ENCODE results near the gene SPOCK2. TPM values are rescaled to one million over a fixed set of nuclear protein-coding genes. Genes with fewer than 3 reads are reported as not detected.

The SPOCK2 gene
- total and polyA plus RNA-seq, 2 donors (not counting 3 experiments of a cell fraction or from before 2014, with no cell fraction given), result 0.40 to 1.1 TPM

- DNase-seq (ENCODE audit: low read depth, low spot score) (no peak), FAIRE-seq (no peak)
- Histone ChIP-seq H3K9me3 (replicated peaks; ENCODE audit: control insufficient read depth, insufficient read depth, low read length) (no peaks in the 10 kb centered on the region), H3K27ac (ENCODE audit: insufficient read depth, low read depth, low read length) (no peak overlapping the region), H3K4me1 (ENCODE audit: control insufficient read depth, extremely low read depth, insufficient read depth, low read length) (no peaks in the 10 kb centered on the region), H3K79me2 (ENCODE audit: control insufficient read depth, insufficient read depth, low read length) (no peaks in the 10 kb centered on the region), H3K9ac (replicated peaks; ENCODE audit: extremely low read depth, insufficient read depth, low read length) (no peak overlapping the region), H3K9me1 (replicated peaks; ENCODE audit: control insufficient read depth, extremely low read depth, insufficient read depth, low read length) (no peaks in the 10 kb centered on the region), H4K20me1 (replicated peaks; ENCODE audit: control insufficient read depth, extremely low read depth, insufficient read depth, low read length) (no peaks in the 10 kb centered on the region), H3K36me3 (ENCODE audit: control insufficient read depth in 2 of 2, extremely low read depth in 1 of 2, insufficient read depth in 2 of 2, low read length in 2 of 2) (peaks cover 0 to 2% of the 10 kb centered on the region in 2 experiments), H3K27me3 (ENCODE audit: control insufficient read depth in 2 of 2, insufficient read depth in 2 of 2, low read length in 2 of 2) (no peaks in the 10 kb centered on the region), H3K4me2 (ENCODE audit: insufficient read depth, low read length) (no peak overlapping the region), H3K4me3 (replicated peaks in 1 of 3; ENCODE audit: insufficient read depth in 1 of 3, low read depth in 1 of 3, low read length in 3 of 3) (no peak overlapping the region), H2AFZ (ENCODE audit: low read depth, low read length) (no peak overlapping the region)
- intact Hi-C loops (cut with micrococcal nuclease) (no loop called here), dilution Hi-C loops (cut with MboI; ENCODE audit: extremely low pct_ligation_motif_present, low sequenced_read_pairs) (no loop called here)
- ChIA-PET CTCF (interaction anchor here (0.6 kb wide), 1 partner anchor 16 kb away, joined by 3 read pairs; no protein-coding TSS in a partner anchor), POLR2A (interaction anchor here (0.7 kb wide), 1 partner anchor 22 kb away, joined by 4 read pairs; no protein-coding TSS in a partner anchor)
- TF ChIP-seq FOS (IDR thresholded peaks at IDR 0.05; ENCODE audit: borderline replicate concordance, insufficient read depth, low read length) (no peak), POLR2A (IDR thresholded peaks at IDR 0.05; ENCODE audit: low read depth, low read length) (no peak), CTCF (IDR thresholded peaks at IDR 0.05; ENCODE audit: extremely low read depth in 1 of 2, insufficient read depth in 1 of 2, low read depth in 1 of 2, low read length in 2 of 2) (no peak), GATA2 (IDR thresholded peaks at IDR 0.05; ENCODE audit: insufficient read depth, insufficient read length, low read depth, low read length) (no peak), EZH2 (IDR thresholded peaks at IDR 0.05; ENCODE audit: borderline replicate concordance, low read depth, low read length, severe bottlenecking) (no peak), MAX (IDR thresholded peaks at IDR 0.05; ENCODE audit: insufficient read depth, insufficient read length) (no peak), MYC (IDR thresholded peaks at IDR 0.05; ENCODE audit: low read depth, low read length) (no peak), JUN (IDR thresholded peaks at IDR 0.05; ENCODE audit: borderline replicate concordance, insufficient read depth, insufficient read length, low read depth) (no peak), POLR2AphosphoS5 (IDR thresholded peaks at IDR 0.05; ENCODE audit: insufficient read depth, low read depth, low read length) (no peak)
- no TSS peak for BruUV-seq (replicated peaks)
These were observed 18.5 kb upstream of the SPOCK2 start for GRCh38 chr10:72106896-72107295.
